ENCODE data around the gene RAE1. TPM values are rescaled to one million over a fixed set of nuclear protein-coding genes. Genes with fewer than 3 reads are reported as not detected.

Gene RAE1
- total RNA-seq, 6 experiments from 2014 or later = 8.6 to 22.1 (median 11.1) TPM

- WGBS (ENCODE audit: insufficient coverage, low coverage, low lambda C conversion rate, missing lambda C conversion rate) = 80% methylated on average over 1 of the region's 8 CpGs
- Histone ChIP-seq H3K9me3 (no peaks in the 10 kb centered on the region), H3K4me1 (peaks cover 0 to 18% (median 0%) of the 10 kb centered on the region in 4 donors), H3K27me3 (no peaks in the 10 kb centered on the region), H3K36me3 (no peaks in the 10 kb centered on the region), H3K4me3 (no peak overlapping the region), H3K27ac (no peak overlapping the region)
- no peak for TF ChIP-seq POLR2A (IDR thresholded peaks at IDR 0.05)
- TF ChIP-seq, protein P1, sequence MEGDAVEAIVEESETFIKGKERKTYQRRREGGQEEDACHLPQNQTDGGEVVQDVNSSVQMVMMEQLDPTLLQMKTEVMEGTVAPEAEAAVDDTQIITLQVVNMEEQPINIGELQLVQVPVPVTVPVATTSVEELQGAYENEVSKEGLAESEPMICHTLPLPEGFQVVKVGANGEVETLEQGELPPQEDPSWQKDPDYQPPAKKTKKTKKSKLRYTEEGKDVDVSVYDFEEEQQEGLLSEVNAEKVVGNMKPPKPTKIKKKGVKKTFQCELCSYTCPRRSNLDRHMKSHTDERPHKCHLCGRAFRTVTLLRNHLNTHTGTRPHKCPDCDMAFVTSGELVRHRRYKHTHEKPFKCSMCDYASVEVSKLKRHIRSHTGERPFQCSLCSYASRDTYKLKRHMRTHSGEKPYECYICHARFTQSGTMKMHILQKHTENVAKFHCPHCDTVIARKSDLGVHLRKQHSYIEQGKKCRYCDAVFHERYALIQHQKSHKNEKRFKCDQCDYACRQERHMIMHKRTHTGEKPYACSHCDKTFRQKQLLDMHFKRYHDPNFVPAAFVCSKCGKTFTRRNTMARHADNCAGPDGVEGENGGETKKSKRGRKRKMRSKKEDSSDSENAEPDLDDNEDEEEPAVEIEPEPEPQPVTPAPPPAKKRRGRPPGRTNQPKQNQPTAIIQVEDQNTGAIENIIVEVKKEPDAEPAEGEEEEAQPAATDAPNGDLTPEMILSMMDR (IDR thresholded peaks at IDR 0.05) = no peak
- DNase-seq = peak in 2 of 3 donors; percentile 12 to 41
- intact Hi-C loops (cut with DNase I) = loop anchor here in 1 of 2 donors (10.0 kb wide), 1 partner anchor 207 kb away; no protein-coding TSS in a partner anchor
- no peak for ATAC-seq
These were observed 36.4 kb downstream of the RAE1 start for GRCh38 chr20:57387463-57387862.

- ATAC-seq (no peak), DNase-seq (peak; percentile 14 to 68 (median 55))
- Histone ChIP-seq H3K36me3 (no peaks in the 10 kb centered on the region), H3K4me3 (no peak overlapping the region), H3K4me1 (peaks cover 0 to 19% (median 0%) of the 10 kb centered on the region in 4 donors), H3K27me3 (no peaks in the 10 kb centered on the region), H3K27ac (no peak overlapping the region), H3K9me3 (no peaks in the 10 kb centered on the region)
- 78% methylated on average over 5 of the region's 7 CpGs for WGBS (ENCODE audit: insufficient coverage, low coverage, low lambda C conversion rate, missing lambda C conversion rate)
- intact Hi-C loops (cut with DNase I) = loop anchor here in 1 of 2 donors (10.0 kb wide), 1 partner anchor 207 kb away; no protein-coding TSS in a partner anchor
- TF ChIP-seq, protein P1 (IDR thresholded peaks at IDR 0.05) = no peak
- no peak for TF ChIP-seq POLR2A (IDR thresholded peaks at IDR 0.05)
These were observed 36.9 kb downstream of the RAE1 start for GRCh38 chr20:57387945-57388371.

GRCh38 chr20:57388953-57389694 lies 38.1 kb downstream of the RAE1 start:
- WGBS (ENCODE audit: insufficient coverage, low coverage, low lambda C conversion rate, missing lambda C conversion rate) = 3% methylated on average over 26 of the region's 57 CpGs
- peak; percentile 89 for DNase-seq
- Histone ChIP-seq H3K9me3 (no peaks in the 10 kb centered on the region), H3K4me3 (peak overlapping the region; percentile 20 to 53 (median 32)), H3K4me1 (peaks cover 0 to 19% (median 0%) of the 10 kb centered on the region in 4 donors), H3K27me3 (no peaks in the 10 kb centered on the region), H3K27ac (peak overlapping the region in 2 of 3 donors; percentile 31 to 43), H3K36me3 (no peaks in the 10 kb centered on the region)
- intact Hi-C loops (cut with DNase I) = loop anchor here in 1 of 2 donors (10.0 kb wide), 1 partner anchor 206 kb away; no protein-coding TSS in a partner anchor
- peak; percentile 82 to 89 (median 84) for ATAC-seq
- TF ChIP-seq POLR2A (IDR thresholded peaks at IDR 0.05) = peak; percentile 46
- TF ChIP-seq, protein P1 (IDR thresholded peaks at IDR 0.05) = peak in 2 of 4 donors; percentile 19 to 35

DNA sequence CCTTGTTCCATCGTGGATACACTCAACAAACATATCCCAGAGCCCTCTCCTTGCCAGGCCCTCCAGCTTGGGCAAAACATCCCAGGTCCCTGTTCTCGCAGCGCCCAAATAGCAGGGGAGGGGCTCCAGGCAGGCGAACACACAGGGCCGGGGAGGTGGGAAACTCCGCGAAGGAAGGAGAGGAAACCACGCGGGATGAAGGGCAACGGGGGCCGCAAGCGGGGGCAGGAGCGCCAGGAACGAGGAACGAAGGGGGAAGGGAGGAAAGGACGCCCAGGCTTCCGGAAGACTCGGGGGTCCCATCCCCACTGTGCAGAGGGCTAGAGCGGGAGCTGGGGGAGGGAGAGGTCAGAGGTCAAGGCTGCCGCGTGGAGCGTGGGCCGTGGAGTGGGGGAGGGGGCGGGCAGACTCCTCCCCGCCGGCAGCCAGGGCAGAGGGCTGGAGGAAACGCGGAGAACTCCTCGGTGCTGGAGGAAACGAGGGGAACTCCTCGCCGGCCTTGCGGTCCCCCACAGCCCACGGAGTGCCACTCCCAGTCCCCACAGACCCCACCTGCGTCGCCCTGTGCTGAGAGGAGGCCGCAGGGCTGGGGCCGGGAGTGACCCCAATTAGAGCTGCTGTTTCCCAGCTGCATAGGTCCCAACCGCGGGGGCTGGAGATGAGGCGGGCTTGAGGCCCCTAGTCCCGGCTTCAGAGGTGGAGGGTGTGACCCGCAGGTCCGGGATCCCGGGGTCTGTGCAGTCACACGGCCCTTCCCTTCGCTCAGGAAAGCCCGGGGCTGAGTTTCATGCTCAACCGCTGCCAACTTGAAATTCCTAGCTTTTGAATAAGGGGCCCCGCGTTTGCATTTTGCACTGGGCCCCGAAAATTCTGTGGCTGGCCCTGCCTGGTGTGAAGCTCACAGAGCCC lies 38.9 kb downstream of the RAE1 start:
- Histone ChIP-seq H3K4me3 (peak overlapping the region; percentile 20 to 53 (median 32)), H3K4me1 (peaks cover 0 to 19% (median 0%) of the 10 kb centered on the region in 4 donors), H3K9me3 (no peaks in the 10 kb centered on the region), H3K27ac (peak overlapping the region in 2 of 3 donors; percentile 31 to 43), H3K27me3 (no peaks in the 10 kb centered on the region), H3K36me3 (no peaks in the 10 kb centered on the region)
- TF ChIP-seq, protein P1 (IDR thresholded peaks at IDR 0.05) = no peak
- no peak for TF ChIP-seq POLR2A (IDR thresholded peaks at IDR 0.05)
- ATAC-seq = peak in 2 of 4 donors; percentile 4
- intact Hi-C loops (cut with DNase I) = loop anchor here in 1 of 2 donors (10.0 kb wide), 1 partner anchor 205 kb away; no protein-coding TSS in a partner anchor
- WGBS (ENCODE audit: insufficient coverage, low coverage, low lambda C conversion rate, missing lambda C conversion rate) = 24% methylated on average over 22 of the region's 52 CpGs
- DNase-seq = peak in 2 of 3 donors; percentile 52 to 65

All from right lobe of liver (tissue), 6 donors.